ENCODE results near the gene CPSF2. TPM values are rescaled to one million over a fixed set of nuclear protein-coding genes. Genes with fewer than 3 reads are reported as not detected.

Gene CPSF2
- total and polyA plus RNA-seq, 10 of the 15 experiments (the other 5 are each of a cell fraction or from before 2014, with no cell fraction given) = 18.2 to 71.8 (median 47.0) TPM

- in situ Hi-C loops (cut with MboI) = loop anchor here (25.0 kb wide), 1 partner anchor 553 kb away; no protein-coding TSS in a partner anchor
- POLR2A ChIA-PET = no interaction called here
- TF ChIP-seq NR2C1 (IDR thresholded peaks at IDR 0.05) = no peak
- TF ChIP-seq POLR2A (IDR thresholded peaks at IDR 0.05; ENCODE audit: low read depth, low read length) = no peak
- TF ChIP-seq MEF2B (IDR thresholded peaks at IDR 0.05; ENCODE audit: partially characterized antibody, poor library complexity, severe bottlenecking) = no peak
- no peak for TF ChIP-seq NFXL1 (IDR thresholded peaks at IDR 0.05; ENCODE audit: borderline replicate concordance)
- TF ChIP-seq BACH1 (IDR thresholded peaks at IDR 0.05; ENCODE audit: borderline replicate concordance) = no peak
- TF ChIP-seq ZBTB33 (IDR thresholded peaks at IDR 0.05) = no peak
- TF ChIP-seq MYC (IDR thresholded peaks at IDR 0.05; ENCODE audit: insufficient read depth, insufficient read length, insufficient replicate concordance, low read length, severe bottlenecking) = no peak
- TF ChIP-seq NFYA (IDR thresholded peaks at IDR 0.05; ENCODE audit: borderline replicate concordance, low read depth, low read length) = no peak
- no peak for TF ChIP-seq SUZ12 (IDR thresholded peaks at IDR 0.05; ENCODE audit: unreplicated experiment)
- TF ChIP-seq GATAD2B (conservative IDR thresholded peaks at IDR 0.05; ENCODE audit: low read depth) = no peak
- TF ChIP-seq SKIL (IDR thresholded peaks at IDR 0.05; ENCODE audit: low read depth, poor library complexity, severe bottlenecking) = no peak
- no peak for TF ChIP-seq ZNF687 (IDR thresholded peaks at IDR 0.05)
- TF ChIP-seq SPI1 (IDR thresholded peaks at IDR 0.05; ENCODE audit: borderline replicate concordance, insufficient read depth, low read depth, low read length) = no peak
Measured at GRCh38 chr14:92134456-92134855, 12.7 kb downstream of the CPSF2 start.

More at GRCh38 chr14:92134456-92134855, 12.7 kb downstream of the CPSF2 start:
- Histone ChIP-seq H3K36me3 (ENCODE audit: control insufficient read depth in 2 of 2, insufficient read depth in 2 of 2, low read length in 1 of 2) (peaks cover 0 to 15% of the 10 kb centered on the region in 2 experiments; a peak in 2 of 4 replicates), H3K79me2 (ENCODE audit: control insufficient read depth, insufficient read depth, low read length) (no peaks in the 10 kb centered on the region), H3K9me3 (replicated peaks; ENCODE audit: control insufficient read depth, insufficient read depth, low read length) (no peaks in the 10 kb centered on the region), H3K4me3 (no peak overlapping the region), H3K9ac (ENCODE audit: control insufficient read depth, insufficient read depth, low read length) (no peak overlapping the region), H4K20me1 (ENCODE audit: control insufficient read depth, insufficient read depth) (no peaks in the 10 kb centered on the region), H3K4me2 (ENCODE audit: control insufficient read depth, insufficient read depth) (no peak overlapping the region), H3K27me3 (replicated peaks in 1 of 2; ENCODE audit: control insufficient read depth in 2 of 2, insufficient read depth in 2 of 2, low read length in 1 of 2) (no peaks in the 10 kb centered on the region), H3K4me1 (ENCODE audit: control insufficient read depth, insufficient read depth, low read length) (no peaks in the 10 kb centered on the region), H3K27ac (ENCODE audit: control insufficient read depth, insufficient read depth) (no peak overlapping the region), H2AFZ (ENCODE audit: control insufficient read depth, low read depth, low read length) (no peak overlapping the region)
- 100% methylated on average over 1 of the region's 1 CpG for WGBS (ENCODE audit: insufficient coverage, insufficient replicate concordance, low lambda C conversion rate, missing lambda C conversion rate)
- ChIA-PET CTCF (interaction anchor here (0.6 to 7.9 kb wide), 15 partner anchors 9 to 556 kb away, joined by 3 to 77 read pairs (median 5); partner anchors contain the start of genes CPSF2 and NDUFB1), SMC1A (ENCODE audit: uncharacterized antibody, unreplicated experiment) (interaction anchor here (0.6 to 3.5 kb wide), 11 partner anchors 8 to 556 kb away, joined by 3 to 27 read pairs (median 4); no protein-coding TSS in a partner anchor), RAD21 (ENCODE audit: unreplicated experiment) (interaction anchor here (0.9 to 2.7 kb wide), 9 partner anchors 9 to 374 kb away, joined by 3 to 19 read pairs (median 6); partner anchors contain the start of genes ATXN3, CPSF2 and NDUFB1)
- no peak for ATAC-seq
- no TSS peak for BruUV-seq (replicated peaks)
- intact Hi-C loops (cut with micrococcal nuclease; ENCODE audit: unreplicated experiment) = loop anchor here (10.0 kb wide), 1 partner anchor 190 kb away; the partner anchor contains the start of gene SLC24A4
- FAIRE-seq = no peak
- no peak for DNase-seq (ENCODE audit: low read depth, low spot score)

All from GM12878 (cell line).